ENCODE data around the gene BMX. TPM values are rescaled to one million over a fixed set of nuclear protein-coding genes. Genes with fewer than 3 reads are reported as not detected.

Gene BMX
- total RNA-seq, 2 donors from 2014 or later: 6.2 to 10.0 TPM

DNA sequence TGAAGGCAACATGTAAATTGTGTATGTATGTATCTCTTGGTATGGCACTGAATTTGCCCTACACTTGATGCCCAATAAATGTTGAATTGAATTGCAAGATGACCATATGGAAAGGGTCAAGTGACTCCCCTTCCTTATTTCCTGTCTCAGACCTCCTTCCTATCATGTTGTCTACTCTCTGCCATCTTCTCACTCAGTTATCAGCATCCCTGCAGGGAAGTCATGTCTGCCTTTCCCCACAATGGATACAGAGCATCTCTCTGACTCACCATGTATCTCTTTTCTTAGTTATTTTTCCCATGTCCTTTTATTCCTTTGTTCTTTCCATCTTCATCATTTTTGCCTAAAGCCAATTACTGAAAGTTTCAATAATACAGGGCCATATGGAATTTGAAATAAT, 22.5 kb downstream of the BMX start:
- Histone ChIP-seq H3K36me3 (no peaks in the 10 kb centered on the region), H3K27me3 (replicated peaks; ENCODE audit: insufficient read depth) (no peaks in the 10 kb centered on the region), H3K4me1 (ENCODE audit: control insufficient read depth in 1 of 2, low read depth in 2 of 2) (no peaks in the 10 kb centered on the region), H3K4me3 (no peak overlapping the region), H3K27ac (no peak overlapping the region), H3K9me3 (no peaks in the 10 kb centered on the region)
- DNase-seq (ENCODE audit: low spot score) (no peak), ATAC-seq (ENCODE audit: insufficient number of reproducible peaks, low FRiP score, low read depth) (no peak)
- TF ChIP-seq, protein P1, sequence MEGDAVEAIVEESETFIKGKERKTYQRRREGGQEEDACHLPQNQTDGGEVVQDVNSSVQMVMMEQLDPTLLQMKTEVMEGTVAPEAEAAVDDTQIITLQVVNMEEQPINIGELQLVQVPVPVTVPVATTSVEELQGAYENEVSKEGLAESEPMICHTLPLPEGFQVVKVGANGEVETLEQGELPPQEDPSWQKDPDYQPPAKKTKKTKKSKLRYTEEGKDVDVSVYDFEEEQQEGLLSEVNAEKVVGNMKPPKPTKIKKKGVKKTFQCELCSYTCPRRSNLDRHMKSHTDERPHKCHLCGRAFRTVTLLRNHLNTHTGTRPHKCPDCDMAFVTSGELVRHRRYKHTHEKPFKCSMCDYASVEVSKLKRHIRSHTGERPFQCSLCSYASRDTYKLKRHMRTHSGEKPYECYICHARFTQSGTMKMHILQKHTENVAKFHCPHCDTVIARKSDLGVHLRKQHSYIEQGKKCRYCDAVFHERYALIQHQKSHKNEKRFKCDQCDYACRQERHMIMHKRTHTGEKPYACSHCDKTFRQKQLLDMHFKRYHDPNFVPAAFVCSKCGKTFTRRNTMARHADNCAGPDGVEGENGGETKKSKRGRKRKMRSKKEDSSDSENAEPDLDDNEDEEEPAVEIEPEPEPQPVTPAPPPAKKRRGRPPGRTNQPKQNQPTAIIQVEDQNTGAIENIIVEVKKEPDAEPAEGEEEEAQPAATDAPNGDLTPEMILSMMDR (IDR thresholded peaks at IDR 0.05): no peak

GRCh38 chrX:15524417-15524816, 23.8 kb downstream of the BMX start:
- H3K36me3 ChIP-seq: no peaks in the 10 kb centered on the region
- no peaks in the 10 kb centered on the region for H3K9me3 ChIP-seq
- H3K4me3 ChIP-seq: no peak overlapping the region
- H3K27ac ChIP-seq: no peak overlapping the region
- H3K4me1 ChIP-seq (ENCODE audit: control insufficient read depth in 1 of 2, low read depth in 2 of 2): no peaks in the 10 kb centered on the region
- no peak for DNase-seq (ENCODE audit: low spot score)
- TF ChIP-seq, protein P1 (IDR thresholded peaks at IDR 0.05): no peak
- no peaks in the 10 kb centered on the region for H3K27me3 ChIP-seq (replicated peaks; ENCODE audit: insufficient read depth)
- no peak for ATAC-seq (ENCODE audit: insufficient number of reproducible peaks, low FRiP score, low read depth)

DNA sequence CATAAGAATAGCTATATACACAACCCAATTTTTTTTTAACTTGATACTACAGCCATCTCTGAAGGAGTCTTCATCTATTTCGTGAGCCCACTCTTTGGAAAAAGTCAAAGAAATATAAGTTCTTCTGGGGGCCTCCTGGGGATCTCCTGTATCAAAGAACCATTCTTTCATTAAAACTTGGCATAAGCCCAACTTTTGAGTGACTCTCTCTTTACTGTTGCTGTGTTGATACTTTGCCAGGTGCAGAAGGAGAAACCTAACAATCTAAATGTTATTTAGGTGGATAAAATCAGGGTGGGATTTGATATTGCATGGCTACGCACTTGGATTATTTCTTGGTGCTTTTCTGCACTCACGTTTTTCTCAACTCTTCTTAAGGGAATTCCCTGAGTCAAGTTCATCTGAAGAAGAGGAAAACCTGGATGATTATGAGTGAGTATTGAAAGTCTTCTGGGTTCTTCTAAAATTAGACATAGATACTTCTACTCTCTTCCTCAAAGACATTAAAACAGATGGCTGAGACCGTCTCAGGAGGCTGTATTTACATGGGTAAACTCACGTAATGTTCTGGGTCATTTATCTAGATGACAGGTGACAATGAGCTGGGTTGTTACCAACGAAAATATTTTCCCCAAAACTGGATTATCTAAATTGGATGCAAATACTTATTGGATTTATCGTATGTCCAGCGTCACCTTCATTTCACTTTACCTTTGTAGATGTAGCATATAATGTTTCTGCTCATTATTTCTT, 25.2 kb downstream of the BMX start:
- Histone ChIP-seq H3K36me3 (no peaks in the 10 kb centered on the region), H3K27ac (no peak overlapping the region), H3K27me3 (replicated peaks; ENCODE audit: insufficient read depth) (no peaks in the 10 kb centered on the region), H3K4me1 (ENCODE audit: control insufficient read depth in 1 of 2, low read depth in 2 of 2) (no peaks in the 10 kb centered on the region), H3K4me3 (no peak overlapping the region), H3K9me3 (no peaks in the 10 kb centered on the region)
- TF ChIP-seq, protein P1 (IDR thresholded peaks at IDR 0.05): no peak
- no peak for ATAC-seq (ENCODE audit: insufficient number of reproducible peaks, low FRiP score, low read depth)
- no peak for DNase-seq (ENCODE audit: low spot score)

- Histone ChIP-seq H3K9me3 (no peaks in the 10 kb centered on the region), H3K27ac (no peak overlapping the region), H3K4me3 (no peak overlapping the region), H3K27me3 (replicated peaks; ENCODE audit: insufficient read depth) (no peaks in the 10 kb centered on the region), H3K36me3 (no peaks in the 10 kb centered on the region), H3K4me1 (ENCODE audit: control insufficient read depth in 1 of 2, low read depth in 2 of 2) (no peaks in the 10 kb centered on the region)
- TF ChIP-seq, protein P1 (IDR thresholded peaks at IDR 0.05): no peak
- no peak for ATAC-seq (ENCODE audit: insufficient number of reproducible peaks, low FRiP score, low read depth)
- no peak for DNase-seq (ENCODE audit: low spot score)
Measured at GRCh38 chrX:15529165-15529564, 28.6 kb downstream of the BMX start.

- no peak overlapping the region for H3K27ac ChIP-seq
- TF ChIP-seq, protein P1 (IDR thresholded peaks at IDR 0.05): no peak
- H3K36me3 ChIP-seq: no peaks in the 10 kb centered on the region
- no peak for ATAC-seq (ENCODE audit: insufficient number of reproducible peaks, low FRiP score, low read depth)
- no peaks in the 10 kb centered on the region for H3K27me3 ChIP-seq (replicated peaks; ENCODE audit: insufficient read depth)
- no peaks in the 10 kb centered on the region for H3K4me1 ChIP-seq (ENCODE audit: control insufficient read depth in 1 of 2, low read depth in 2 of 2)
- H3K4me3 ChIP-seq: no peak overlapping the region
- H3K9me3 ChIP-seq: no peaks in the 10 kb centered on the region
- DNase-seq (ENCODE audit: low spot score): no peak
Measured at GRCh38 chrX:15530318-15530717, 29.7 kb downstream of the BMX start.
